ENCODE data around the gene MRAS. TPM values are rescaled to one million over a fixed set of nuclear protein-coding genes. Genes with fewer than 3 reads are reported as not detected.

MRAS gene
- total and polyA plus RNA-seq, 2 of the 8 experiments (the other 6 are each of a cell fraction or from before 2014, with no cell fraction given) = 10.6 to 16.2 TPM

GRCh38 chr3:138367326-138367850 is 19.0 kb downstream of the MRAS start:
- H3K4ac ChIP-seq (replicated peaks; ENCODE audit: insufficient read length, low read depth, low read length) = no peak overlapping the region
- no peak overlapping the region for H2AFZ ChIP-seq (ENCODE audit: low read length)
- no peak overlapping the region for H3K27ac ChIP-seq (ENCODE audit: low read depth, low read length)
- POLR2A ChIA-PET (ENCODE audit: partially characterized antibody) = no interaction called here
- H3K36me3 ChIP-seq (ENCODE audit: control insufficient read depth in 2 of 4, insufficient read depth in 4 of 4, low read length in 3 of 4) = no peaks in the 10 kb centered on the region
- DNase-seq (ENCODE audit: low read depth in 1 of 2, low spot score in 2 of 2) (no peak), FAIRE-seq (no peak)
- no peak overlapping the region for H3K23ac ChIP-seq (ENCODE audit: insufficient read length)
- no peak overlapping the region for H3K9ac ChIP-seq (replicated peaks in 1 of 4; ENCODE audit: extremely low read depth in 1 of 4, low read depth in 3 of 4, low read length in 3 of 4)
- no peak overlapping the region for H3K56ac ChIP-seq (replicated peaks; ENCODE audit: insufficient read length, low read depth, low read length)
- H4K8ac ChIP-seq (ENCODE audit: extremely low read depth, insufficient read depth, low read length) = no peak overlapping the region
- no peak overlapping the region for H3K4me3 ChIP-seq (ENCODE audit: extremely low read depth in 1 of 4, insufficient read depth in 2 of 4, low read depth in 3 of 4, low read length in 4 of 4)
- 84% methylated on average over 7 of the region's 7 CpGs; no CpG with 5 or more reads in 1 of the 2 experiments for WGBS, 2 experiments (ENCODE audit: extremely low coverage in 1 of 2, insufficient coverage in 1 of 2, insufficient read length in 1 of 2, insufficient replicate concordance in 2 of 2, low coverage in 1 of 2, low lambda C conversion rate in 2 of 2, missing lambda C conversion rate in 1 of 2)
- no peak overlapping the region for H2BK12ac ChIP-seq (ENCODE audit: low read depth, low read length)
- no peaks in the 10 kb centered on the region for H3K79me2 ChIP-seq (ENCODE audit: control insufficient read depth in 1 of 2, insufficient read depth in 2 of 2, low read length in 2 of 2)
- no peak overlapping the region for H2BK15ac ChIP-seq (ENCODE audit: low read length)
- peaks cover 2% of the 10 kb centered on the region; the same call in 1 of the 2 replicates for H3K79me1 ChIP-seq (ENCODE audit: low read depth, low read length)
- H3K18ac ChIP-seq (ENCODE audit: extremely low read depth, low read length) = no peak overlapping the region
- no peaks in the 10 kb centered on the region for H3K9me3 ChIP-seq (ENCODE audit: insufficient read depth in 2 of 2, low read depth in 1 of 2, low read length in 1 of 2)
- H2AK5ac ChIP-seq (ENCODE audit: low read depth, low read length) = no peak overlapping the region
- no peaks in the 10 kb centered on the region for H3K23me2 ChIP-seq (ENCODE audit: low read depth, low read length)
- CTCF ChIA-PET (ENCODE audit: partially characterized antibody) = interaction anchor here (0.8 to 1.0 kb wide), 4 partner anchors 8 to 59 kb away, joined by 3 read pairs; no protein-coding TSS in a partner anchor
- no peak overlapping the region for H4K91ac ChIP-seq (replicated peaks; ENCODE audit: insufficient read length, low read length)
- no peak overlapping the region for H4K5ac ChIP-seq (ENCODE audit: insufficient read length, low read depth, low read length)
- H4K20me1 ChIP-seq (replicated peaks in 1 of 2; ENCODE audit: control insufficient read depth in 1 of 2, insufficient read depth in 2 of 2, low read length in 2 of 2) = no peaks in the 10 kb centered on the region
- no peaks in the 10 kb centered on the region; a peak in 1 of 7 replicates for H3K4me1 ChIP-seq (replicated peaks in 1 of 4; ENCODE audit: control insufficient read depth in 3 of 4, insufficient read depth in 4 of 4, low read length in 3 of 4)
- no peak overlapping the region for H3K14ac ChIP-seq (ENCODE audit: insufficient read length)
- no peak for TF ChIP-seq CBX5 (IDR thresholded peaks at IDR 0.05; ENCODE audit: low read depth, low read length)
- TF ChIP-seq TAF7 (optimal IDR thresholded peaks at IDR 0.05; ENCODE audit: borderline replicate concordance, low read depth, low read length) = no peak
- TF ChIP-seq TEAD4 (IDR thresholded peaks at IDR 0.05; ENCODE audit: low read depth, low read length) = no peak
- TF ChIP-seq KDM4A (IDR thresholded peaks at IDR 0.05; ENCODE audit: low read depth, low read length, severe bottlenecking) = no peak
- no peak for TF ChIP-seq CHD2 (IDR thresholded peaks at IDR 0.05; ENCODE audit: low read length)
- no peak overlapping the region for H2BK20ac ChIP-seq (ENCODE audit: low read length)
- H2BK5ac ChIP-seq (ENCODE audit: low read depth, low read length) = no peak overlapping the region
- no peak overlapping the region for H3K4me2 ChIP-seq (ENCODE audit: insufficient read depth in 1 of 2, low read depth in 2 of 2, low read length in 2 of 2)
- H2BK120ac ChIP-seq (replicated peaks; ENCODE audit: low read depth, low read length) = no peak overlapping the region
- no peaks in the 10 kb centered on the region; a peak in 1 of 7 replicates for H3K27me3 ChIP-seq (replicated peaks in 1 of 4; ENCODE audit: control insufficient read depth in 3 of 4, extremely low read depth in 1 of 4, insufficient read depth in 3 of 4, low read length in 3 of 4)
